Endothelial cell of umbilical vein (primary cell): ENCODE results near the gene TSPAN18. TPM values are rescaled to one million over a fixed set of nuclear protein-coding genes. Genes with fewer than 3 reads are reported as not detected.
A peak's percentile ranks its signal among the peaks of the same experiment; 100 is the strongest.

Experiments
- BruUV-seq: library from RNA; stranded (reverse); fragments of 400-500 nt; replicated peaks from 2 replicates; lab custom pipeline; 2021; lab: Mats Ljungman, UMichigan
- CTCF ChIA-PET: fragments of 300-600, 350-600 bp; sonication (Branson Sonifier 250); formaldehyde crosslinking; loops from one replicate; lab custom pipeline; 2021; ENCODE audit warnings: antibody characterized with exemption, inconsistent platforms; lab: Charles Lee
- POLR2A ChIA-PET: fragments of 300-600, 350-600 bp; sonication (Branson Sonifier 250); formaldehyde crosslinking; loops from one replicate; lab custom pipeline; 2021; ENCODE audit warnings: antibody characterized with exemption, inconsistent platforms; lab: Charles Lee
- DNase-seq: peaks from one replicate; pipeline ENCODE4 v3.0.0-alpha.2; 2011; ENCODE audit warnings: low read depth, low spot score
- FAIRE-seq: peaks from 2 replicates; lab custom pipeline; 2011; peaks lifted over from hg19 to GRCh38; lab: Jason Lieb, UNC
- H2AFZ ChIP-seq: 2 replicates; pipeline ENCODE4 v1.6.0; 2012; ENCODE audit warnings: low read depth, low read length, control low read depth, inconsistent platforms
- H3K27ac ChIP-seq: 2 replicates; pipeline ENCODE4 v1.5.1; 2011; ENCODE audit warnings: low read depth, mild to moderate bottlenecking, control low read depth, low read length, moderate library complexity; ENCODE audit not compliant: insufficient read depth
- H3K27me3 ChIP-seq, 2 experiments: 2 replicates each; pipeline versions ENCODE4 v1.6.0 to v1.6.1; 2011; ENCODE audit warnings: low read length in 2 of 2, mixed read lengths in 1 of 2; ENCODE audit not compliant: control insufficient read depth in 2 of 2, insufficient read depth in 2 of 2
- H3K36me3 ChIP-seq, 2 experiments: 2 replicates in 1 of 2; 3 replicates in 1 of 2; pipeline ENCODE4 v1.5.1; 2011; ENCODE audit warnings: low read length in 2 of 2, mild to moderate bottlenecking in 1 of 2, moderate library complexity in 1 of 2; ENCODE audit not compliant: control insufficient read depth in 2 of 2, insufficient read depth in 2 of 2; ENCODE audit errors: extremely low read depth in 1 of 2
- H3K4me1 ChIP-seq: 3 replicates; pipeline ENCODE4 v1.5.1; 2011; ENCODE audit warnings: mild to moderate bottlenecking, low read length; ENCODE audit not compliant: control insufficient read depth, insufficient read depth; ENCODE audit errors: extremely low read depth
- H3K4me2 ChIP-seq: 2 replicates; pipeline ENCODE4 v1.6.1; 2011; ENCODE audit warnings: low read length, control low read depth, mixed read lengths; ENCODE audit not compliant: insufficient read depth
- H3K4me3 ChIP-seq, 3 experiments: fragments of 200-600 bp in 1 of 3; sonication (generic), shearing (Covaris generic) in 1 of 3; replicated peaks in 1 of 3; 2 replicates each; pipeline ENCODE4 v1.5.1; 2011 to 2016; ENCODE audit warnings: control low read depth in 3 of 3, low read length in 3 of 3, mild to moderate bottlenecking in 2 of 3, inconsistent platforms in 1 of 3, low read depth in 1 of 3, moderate library complexity in 1 of 3; ENCODE audit not compliant: insufficient read depth in 1 of 3
- H3K79me2 ChIP-seq: 2 replicates; pipeline ENCODE4 v1.6.0; 2012; ENCODE audit warnings: low read length, inconsistent platforms; ENCODE audit not compliant: control insufficient read depth, insufficient read depth
- H3K9ac ChIP-seq: replicated peaks from 2 replicates; pipeline ENCODE3; 2011; ENCODE audit warnings: low read length, control low read depth; ENCODE audit not compliant: insufficient read depth; ENCODE audit errors: extremely low read depth
- H3K9me1 ChIP-seq: replicated peaks from 3 replicates; pipeline ENCODE4 v1.6.0; 2011; ENCODE audit warnings: mild to moderate bottlenecking, low read length; ENCODE audit not compliant: control insufficient read depth, insufficient read depth; ENCODE audit errors: extremely low read depth
- H3K9me3 ChIP-seq: replicated peaks from 2 replicates; pipeline ENCODE4 v1.5.1; 2012; ENCODE audit warnings: low read length, inconsistent platforms; ENCODE audit not compliant: control insufficient read depth, insufficient read depth
- H4K20me1 ChIP-seq: replicated peaks from 2 replicates; pipeline ENCODE3; 2011; ENCODE audit warnings: mild to moderate bottlenecking, low read length; ENCODE audit not compliant: control insufficient read depth, insufficient read depth; ENCODE audit errors: extremely low read depth
- CTCF ChIP-seq, 2 donors: IDR thresholded peaks; 1 replicate in 1 of 2; 2 replicates in 1 of 2; pipeline ENCODE4 v1.5.1; 2011; ENCODE audit warnings: low read length in 2 of 2, mild to moderate bottlenecking in 2 of 2, moderate library complexity in 2 of 2, control low read depth in 1 of 2, inconsistent platforms in 1 of 2, low read depth in 1 of 2; ENCODE audit not compliant: insufficient read depth in 1 of 2; ENCODE audit errors: extremely low read depth in 1 of 2
- EZH2 ChIP-seq: IDR thresholded peaks from 2 replicates; pipeline ENCODE4 v1.6.1; 2012; ENCODE audit warnings: borderline replicate concordance, low read depth, mild to moderate bottlenecking, moderate library complexity, low read length, inconsistent platforms; ENCODE audit not compliant: severe bottlenecking
- GATA2 ChIP-seq: IDR thresholded peaks from 2 replicates; pipeline ENCODE4 v1.7.0; 2011; ENCODE audit warnings: low read depth, mild to moderate bottlenecking, moderate library complexity, mixed read lengths, low read length; ENCODE audit not compliant: insufficient read length, insufficient read depth
- JUN ChIP-seq: IDR thresholded peaks from 2 replicates; pipeline ENCODE4 v1.6.1; 2011; ENCODE audit warnings: borderline replicate concordance, low read depth; ENCODE audit not compliant: insufficient read length, insufficient read depth
- MAX ChIP-seq: IDR thresholded peaks from 2 replicates; pipeline ENCODE4 v1.6.1; 2011; ENCODE audit not compliant: insufficient read depth, insufficient read length
- MYC ChIP-seq: IDR thresholded peaks from one replicate; pipeline ENCODE4 v1.6.1; 2011; ENCODE audit warnings: mild to moderate bottlenecking, low read depth, low read length
- POLR2A ChIP-seq: IDR thresholded peaks from 2 replicates; pipeline ENCODE4 v1.6.1; 2012; ENCODE audit warnings: low read depth, mild to moderate bottlenecking, control low read depth, low read length
- POLR2AphosphoS5 ChIP-seq: IDR thresholded peaks from 2 replicates; pipeline ENCODE4 v1.6.1; 2012; ENCODE audit warnings: low read depth, mild to moderate bottlenecking, control low read depth, low read length, moderate library complexity; ENCODE audit not compliant: insufficient read depth
- dilution Hi-C: fragments of 300-500 bp; cut with MboI; formaldehyde crosslinking; loops from one replicate; pipeline ENCODE4 v1.15.0; 2019; ENCODE audit warnings: low sequenced_read_pairs; ENCODE audit not compliant: extremely low pct_ligation_motif_present
- intact Hi-C: fragments of 100-400 bp; cut with micrococcal nuclease; formaldehyde crosslinking; loops from one replicate; pipeline ENCODE4 v1.10.0; 2022
- polyA plus RNA-seq, 4 experiments: library from polyadenylated mRNA; depleted of rRNA in 3 of 4; stranded (reverse) in 3 of 4; unstranded in 1 of 4; fragments of >200 nt; gene quantifications; 2 replicates each; pipeline versions ENCODE4 v1.2.1 to v1.2.3, GENCODE V29; 2011 to 2012; ENCODE audit warnings: missing spikeins in 1 of 4
- total RNA-seq: library from RNA; stranded (reverse); gene quantifications from 2 replicates; pipeline ENCODE4 v1.2.3, GENCODE V29; 2021

TSPAN18 gene
- total and polyA plus RNA-seq, 2 donors (not counting 3 experiments of a cell fraction or from before 2014, with no cell fraction given), result 32.2 to 118 TPM

- H3K4me2 ChIP-seq, result no peak overlapping the region
- no peaks in the 10 kb centered on the region for H3K27me3 ChIP-seq
- FAIRE-seq, result no peak
- no TSS peak for BruUV-seq
- peaks cover 0 to 11% of the 10 kb centered on the region in 2 experiments for H3K36me3 ChIP-seq
- H3K9me3 ChIP-seq, result no peaks in the 10 kb centered on the region
- H3K27ac ChIP-seq, result peak overlapping the region; percentile 68
- H3K79me2 ChIP-seq, result no peaks in the 10 kb centered on the region
- ChIA-PET CTCF (interaction anchor here (0.7 to 2.7 kb wide), 8 partner anchors 9 to 145 kb away, joined by 3 to 18 read pairs (median 4); no protein-coding TSS in a partner anchor), POLR2A (no interaction called here)
- no peaks in the 10 kb centered on the region for H3K9me1 ChIP-seq
- intact Hi-C loops, result loop anchor here (1.0 to 2.0 kb wide), 3 partner anchors 8 to 144 kb away; no protein-coding TSS in a partner anchor
- H2AFZ ChIP-seq, result no peak overlapping the region
- peak overlapping the region; percentile 32 for H3K9ac ChIP-seq
- TF ChIP-seq GATA2 (no peak), POLR2AphosphoS5 (no peak), MYC (no peak), EZH2 (no peak), MAX (no peak), JUN (no peak), CTCF (IDR thresholded peaks at IDR 0.05; ENCODE audit: extremely low read depth in 1 of 2, insufficient read depth in 1 of 2, low read depth in 1 of 2, low read length in 2 of 2) (no peak), POLR2A (no peak)
- dilution Hi-C loops, result no loop called here
- no peak for DNase-seq
- H3K4me1 ChIP-seq, result peaks cover 33% of the 10 kb centered on the region
- no peak overlapping the region for H3K4me3 ChIP-seq
- H4K20me1 ChIP-seq, result no peaks in the 10 kb centered on the region
Observed at GRCh38 chr11:44766972-44767278, 40.2 kb downstream of the TSPAN18 start.
